ENCODE results near the gene FUT8.

- TF ChIP-seq CTCF (IDR thresholded peaks at IDR 0.05; ENCODE audit: borderline replicate concordance, extremely low read depth, low read length, poor library complexity, severe bottlenecking) (no peak), EZH2 (IDR thresholded peaks at IDR 0.05; ENCODE audit: borderline replicate concordance, low read depth, low read length, severe bottlenecking) (no peak)
Observed at GRCh38 chr14:65704437-65704836, 291.9 kb downstream of the FUT8 start.

Measured in DND-41 (cell line).